ENCODE results near the gene AKR7A3. TPM values are rescaled to one million over a fixed set of nuclear protein-coding genes. Genes with fewer than 3 reads are reported as not detected.

The AKR7A3 gene
- total RNA-seq, 2 donors from 2014 or later: 2.6 to 6.7 TPM

- Histone ChIP-seq H3K4me3 (peak overlapping the region; percentile 66 to 86), H3K9me3 (no peaks in the 10 kb centered on the region), H3K36me3 (peaks cover 0 to 4% of the 10 kb centered on the region in 2 donors), H3K27ac (peak overlapping the region; percentile 78 to 79), H3K4me1 (replicated peaks) (peaks cover 3% of the 10 kb centered on the region), H3K27me3 (replicated peaks; ENCODE audit: insufficient read depth) (no peaks in the 10 kb centered on the region)
- intact Hi-C loops (cut with DNase I): no loop called here
- WGBS: 33% methylated on average over 18 of the region's 20 CpGs
- DNase-seq (ENCODE audit: low spot score): no peak
- TF ChIP-seq POLR2A (IDR thresholded peaks at IDR 0.05) (no peak), CTCF (IDR thresholded peaks at IDR 0.05) (no peak), POLR2AphosphoS5 (IDR thresholded peaks at IDR 0.05) (no peak)
Measured at GRCh38 chr1:19312782-19313635, 24.4 kb upstream of the AKR7A3 start.

- H3K27ac ChIP-seq: peak within 1 kb of the TSS; percentile 78 to 79
- H3K36me3 ChIP-seq: peaks cover 0 to 9% of the 10 kb centered on the region in 2 donors
- no peaks in the 10 kb centered on the region for H3K9me3 ChIP-seq
- 1% methylated on average over 61 of the region's 105 CpGs for WGBS
- peak within 1 kb of the TSS; percentile 66 to 86 for H3K4me3 ChIP-seq
- intact Hi-C loops (cut with DNase I): no loop called here
- DNase-seq (ENCODE audit: low spot score): peak; percentile 90
- no peaks in the 10 kb centered on the region for H3K27me3 ChIP-seq (replicated peaks; ENCODE audit: insufficient read depth)
- TF ChIP-seq POLR2A (IDR thresholded peaks at IDR 0.05) (peak; percentile 91), CTCF (IDR thresholded peaks at IDR 0.05) (peak in 2 of 4 experiments; percentile 48 to 56), POLR2AphosphoS5 (IDR thresholded peaks at IDR 0.05) (peak; percentile 62)
- H3K4me1 ChIP-seq (replicated peaks): peaks cover 3% of the 10 kb centered on the region
Measured at GRCh38 chr1:19311931-19312781, 23.6 kb upstream of the AKR7A3 start, which contains the start of the genes AKR7A2 and SLC66A1. AKR7A2 (minus strand) TSS chr1:19312144; CDS start chr1:19312124, 20 bp downstream. SLC66A1 (plus strand) TSS chr1:19312326; CDS start chr1:19317678, 5,352 bp downstream.

GRCh38 chr1:19311503-19311930 lies 22.9 kb upstream of the AKR7A3 start:
- intact Hi-C loops (cut with DNase I): no loop called here
- DNase-seq (ENCODE audit: low spot score): no peak
- TF ChIP-seq POLR2AphosphoS5 (IDR thresholded peaks at IDR 0.05) (no peak), POLR2A (IDR thresholded peaks at IDR 0.05) (no peak), CTCF (IDR thresholded peaks at IDR 0.05) (no peak)
- under 1% methylated on average over 29 of the region's 29 CpGs for WGBS
- H3K36me3 ChIP-seq: peaks cover 0 to 9% of the 10 kb centered on the region in 2 donors
- peak overlapping the region; percentile 66 to 86 for H3K4me3 ChIP-seq
- H3K4me1 ChIP-seq (replicated peaks): peaks cover 3% of the 10 kb centered on the region
- peak overlapping the region; percentile 63 to 79 for H3K27ac ChIP-seq
- H3K27me3 ChIP-seq (replicated peaks; ENCODE audit: insufficient read depth): no peaks in the 10 kb centered on the region
- H3K9me3 ChIP-seq: no peaks in the 10 kb centered on the region

GRCh38 chr1:19310720-19311502 lies 22.3 kb upstream of the AKR7A3 start:
- intact Hi-C loops (cut with DNase I): no loop called here
- peaks cover 0 to 9% of the 10 kb centered on the region in 2 donors for H3K36me3 ChIP-seq
- H3K4me1 ChIP-seq (replicated peaks): peaks cover 3% of the 10 kb centered on the region
- H3K27ac ChIP-seq: no peak overlapping the region
- no peaks in the 10 kb centered on the region for H3K9me3 ChIP-seq
- DNase-seq (ENCODE audit: low spot score): no peak
- peak overlapping the region; percentile 66 to 86 for H3K4me3 ChIP-seq
- TF ChIP-seq CTCF (IDR thresholded peaks at IDR 0.05) (no peak), POLR2AphosphoS5 (IDR thresholded peaks at IDR 0.05) (no peak), POLR2A (IDR thresholded peaks at IDR 0.05) (no peak)
- WGBS: 39% methylated on average over 13 of the region's 13 CpGs
- no peaks in the 10 kb centered on the region for H3K27me3 ChIP-seq (replicated peaks; ENCODE audit: insufficient read depth)
